Left ventricle myocardium inferior (tissue), 1 donor: Measurements from ENCODE around the gene GSTP1. TPM values are rescaled to one million over a fixed set of nuclear protein-coding genes. Genes with fewer than 3 reads are reported as not detected.
A peak's percentile ranks its signal among the peaks of the same experiment; 100 is the strongest.

Source experiments
- DNase-seq: peaks from one replicate; pipeline ENCODE4 v3.0.0-alpha.2; 2020
- H3K27ac ChIP-seq: fragments of 200-600 bp; replicated peaks from 2 replicates; pipeline ENCODE4 v1.8.0; 2021
- H3K27me3 ChIP-seq: fragments of 200-600 bp; 2 replicates; pipeline ENCODE4 v1.8.0; 2021; ENCODE audit warnings: low read depth
- H3K36me3 ChIP-seq: fragments of 200-600 bp; 2 replicates; pipeline ENCODE4 v1.8.0; 2021
- H3K4me1 ChIP-seq: fragments of 200-600 bp; 2 replicates; pipeline ENCODE4 v1.8.0; 2021
- H3K4me3 ChIP-seq: fragments of 200-600 bp; 2 replicates; pipeline ENCODE4 v1.8.0; 2021; ENCODE audit warnings: mild to moderate bottlenecking, moderate library complexity
- H3K9me3 ChIP-seq: fragments of 200-600 bp; replicated peaks from 2 replicates; pipeline ENCODE4 v1.8.0; 2021
- CTCF ChIP-seq: fragments of 200-600 bp; IDR thresholded peaks from 2 replicates; pipeline ENCODE4 v1.8.0; 2021; ENCODE audit warnings: antibody characterized with exemption, mild to moderate bottlenecking, borderline replicate concordance
- intact Hi-C: fragments of 100-400 bp; cut with micrococcal nuclease; formaldehyde crosslinking; loops from one replicate; pipeline ENCODE4 v1.11.0; 2022
- total RNA-seq: library from RNA; stranded (reverse); fragmentation: NEBNext Ultra II Directional; extraction: Animal tissue kit (Norgen Biotek cat#: 25700); gene quantifications from one replicate; pipeline ENCODE4 v1.2.1, GENCODE V29; 2021
- donor health status: DM: no; HTN: yes; CAD: no; lungs with severe emphysema.

GSTP1 gene
- total RNA-seq, 1 donor from 2014 or later: 313 TPM

DNA sequence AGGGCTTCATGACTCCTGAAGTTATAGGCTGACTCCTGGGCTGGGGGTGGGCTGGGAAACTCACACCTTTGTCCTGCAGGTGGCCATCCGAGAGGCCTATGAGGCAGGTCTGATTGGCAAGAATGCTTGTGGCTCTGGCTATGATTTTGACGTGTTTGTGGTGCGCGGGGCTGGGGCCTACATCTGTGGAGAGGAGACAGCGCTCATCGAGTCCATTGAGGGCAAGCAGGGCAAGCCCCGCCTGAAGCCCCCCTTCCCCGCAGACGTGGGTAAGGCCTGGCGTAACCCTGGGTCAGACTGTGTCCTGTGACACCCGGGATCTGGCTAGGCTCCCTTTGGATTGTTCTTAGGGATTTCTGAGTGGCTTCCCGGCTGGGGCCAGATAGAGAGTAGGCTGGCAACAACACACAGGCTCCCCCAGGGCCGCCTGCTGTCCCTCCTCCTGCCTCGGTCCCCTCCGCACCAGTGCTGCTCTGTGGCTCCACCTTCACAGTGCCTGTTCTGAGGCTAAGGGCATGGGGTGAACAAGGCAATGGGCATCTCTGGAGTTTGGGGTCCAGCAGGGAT, 26.8 kb downstream of the GSTP1 start:
- H3K36me3 ChIP-seq: peaks cover 52% of the 10 kb centered on the region
- no peak for TF ChIP-seq CTCF
- H3K4me1 ChIP-seq: peaks cover 63% of the 10 kb centered on the region
- no peak overlapping the region for H3K27ac ChIP-seq
- peaks cover 8% of the 10 kb centered on the region for H3K27me3 ChIP-seq
- intact Hi-C loops: no loop called here
- H3K9me3 ChIP-seq: no peaks in the 10 kb centered on the region
- no peak for DNase-seq
- H3K4me3 ChIP-seq: no peak overlapping the region

- peaks cover 52% of the 10 kb centered on the region for H3K36me3 ChIP-seq
These were observed 27.6 kb downstream of the GSTP1 start for GRCh38 chr11:67611165-67611564.

GRCh38 chr11:67611704-67612587, 28.3 kb downstream of the GSTP1 start:
- Histone ChIP-seq H3K27ac (no peak overlapping the region), H3K27me3 (peaks cover 19% of the 10 kb centered on the region), H3K4me3 (no peak overlapping the region), H3K4me1 (peaks cover 70% of the 10 kb centered on the region), H3K9me3 (no peaks in the 10 kb centered on the region), H3K36me3 (peaks cover 52% of the 10 kb centered on the region)
- TF ChIP-seq CTCF: no peak
- intact Hi-C loops: no loop called here
- DNase-seq: no peak

More at GRCh38 chr11:67611165-67611564, 27.6 kb downstream of the GSTP1 start:
- Histone ChIP-seq H3K4me3 (no peak overlapping the region), H3K9me3 (no peaks in the 10 kb centered on the region), H3K4me1 (peaks cover 67% of the 10 kb centered on the region), H3K27ac (no peak overlapping the region), H3K27me3 (peaks cover 16% of the 10 kb centered on the region)
- TF ChIP-seq CTCF: no peak
- intact Hi-C loops: no loop called here
- DNase-seq: no peak

- no peak for TF ChIP-seq CTCF
- Histone ChIP-seq H3K36me3 (peaks cover 52% of the 10 kb centered on the region), H3K27me3 (peaks cover 19% of the 10 kb centered on the region), H3K9me3 (no peaks in the 10 kb centered on the region), H3K4me1 (peaks cover 69% of the 10 kb centered on the region), H3K27ac (no peak overlapping the region), H3K4me3 (no peak overlapping the region)
- intact Hi-C loops: no loop called here
- DNase-seq: no peak
These were observed 29.1 kb downstream of the GSTP1 start for GRCh38 chr11:67612751-67613150.

- Histone ChIP-seq H3K4me3 (peak overlapping the region; percentile 61), H3K36me3 (peaks cover 48% of the 10 kb centered on the region), H3K9me3 (no peaks in the 10 kb centered on the region), H3K27ac (peak overlapping the region; percentile 72), H3K4me1 (peaks cover 62% of the 10 kb centered on the region), H3K27me3 (peaks cover 19% of the 10 kb centered on the region)
- DNase-seq: no peak
- no peak for TF ChIP-seq CTCF
- intact Hi-C loops: no loop called here
These were observed 29.8 kb downstream of the GSTP1 start for GRCh38 chr11:67613313-67613959.
